GM18502 (cell line): ENCODE measurements around the gene ASTN2.
"Not testable (repeated sequence)": the region's sequence is repeated elsewhere in the genome, so short reads cannot be mapped to it uniquely, and the experiment has no call there.

Experiments
- ATAC-seq: cut with Tn5 transposase; IDR thresholded peaks from one replicate; pipeline ENCODE4 v1.9.1; 2021; ENCODE audit warnings: mild to moderate bottlenecking; ENCODE audit not compliant: unreplicated experiment, poor library complexity

ASTN2 gene

DNA sequence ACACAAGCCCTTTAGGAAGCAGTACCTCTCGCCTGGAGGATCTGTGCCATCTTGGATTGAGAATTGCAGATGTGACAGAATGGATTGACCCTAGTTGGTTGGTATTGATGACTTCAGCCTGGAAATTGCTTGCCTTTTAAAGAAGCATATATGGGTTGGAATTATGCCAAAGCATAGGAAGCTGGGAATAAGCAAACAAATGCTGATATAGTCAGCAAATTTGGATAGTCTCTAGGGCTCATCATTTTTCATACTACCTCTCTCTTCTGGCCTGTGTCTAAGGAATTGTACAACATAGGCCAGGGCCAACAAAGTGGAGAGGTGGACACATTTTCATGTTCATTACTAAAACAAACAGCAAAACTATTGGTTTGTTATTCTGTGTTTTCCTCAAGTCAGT, 714.6 kb downstream of the ASTN2 start:
- no peak for ATAC-seq

DNA sequence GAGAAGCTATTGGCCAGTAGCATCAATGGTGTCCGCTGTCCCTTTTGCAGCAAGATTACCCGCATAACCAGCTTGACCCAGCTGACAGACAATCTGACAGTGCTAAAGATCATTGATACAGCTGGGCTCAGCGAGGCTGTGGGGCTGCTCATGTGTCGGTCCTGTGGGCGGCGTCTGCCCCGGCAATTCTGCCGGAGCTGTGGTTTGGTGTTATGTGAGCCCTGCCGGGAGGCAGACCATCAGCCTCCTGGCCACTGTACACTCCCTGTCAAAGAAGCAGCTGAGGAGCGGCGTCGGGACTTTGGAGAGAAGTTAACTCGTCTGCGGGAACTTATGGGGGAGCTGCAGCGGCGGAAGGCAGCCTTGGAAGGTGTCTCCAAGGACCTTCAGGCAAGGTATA, 717.0 kb downstream of the ASTN2 start:
- ATAC-seq = no peak

DNA sequence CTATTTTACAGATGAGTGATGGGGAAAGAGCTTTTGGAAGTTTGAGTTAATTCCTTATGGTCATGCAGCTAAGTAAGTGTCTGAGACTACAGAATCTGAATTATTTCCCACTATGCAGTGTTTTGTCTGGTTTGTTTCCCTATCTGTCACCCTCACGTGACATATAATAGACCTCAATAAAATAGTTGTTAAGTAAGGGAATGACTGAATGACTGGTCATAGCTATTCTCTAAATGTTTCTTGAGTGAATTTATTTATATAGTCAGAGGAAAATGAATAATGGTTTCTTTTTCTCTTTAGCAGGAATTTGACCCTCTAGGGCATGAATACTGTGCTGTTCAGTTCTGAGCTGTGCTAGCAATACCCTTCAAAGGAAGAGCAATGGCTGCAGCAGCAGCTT, 717.5 kb downstream of the ASTN2 start:
- ATAC-seq = no peak

DNA sequence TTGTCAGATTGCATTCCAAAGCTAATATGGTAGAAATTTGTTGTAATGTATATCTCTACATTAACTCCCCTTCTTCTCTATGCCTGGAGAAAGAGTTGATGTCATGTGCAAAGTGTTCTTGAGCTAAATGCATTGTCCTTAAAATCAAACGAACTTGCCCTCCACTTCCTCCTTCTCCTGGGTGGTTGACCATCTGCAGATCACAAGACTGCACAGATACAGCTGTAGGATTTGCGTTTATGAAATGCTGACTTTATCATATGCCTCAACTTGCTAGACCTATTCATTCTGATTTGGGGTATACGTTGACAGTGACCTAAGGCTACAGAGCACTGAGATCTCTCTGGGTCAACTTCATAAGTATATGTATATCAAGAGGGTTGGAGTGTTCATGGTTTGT, 719.4 kb downstream of the ASTN2 start:
- no peak for ATAC-seq

DNA sequence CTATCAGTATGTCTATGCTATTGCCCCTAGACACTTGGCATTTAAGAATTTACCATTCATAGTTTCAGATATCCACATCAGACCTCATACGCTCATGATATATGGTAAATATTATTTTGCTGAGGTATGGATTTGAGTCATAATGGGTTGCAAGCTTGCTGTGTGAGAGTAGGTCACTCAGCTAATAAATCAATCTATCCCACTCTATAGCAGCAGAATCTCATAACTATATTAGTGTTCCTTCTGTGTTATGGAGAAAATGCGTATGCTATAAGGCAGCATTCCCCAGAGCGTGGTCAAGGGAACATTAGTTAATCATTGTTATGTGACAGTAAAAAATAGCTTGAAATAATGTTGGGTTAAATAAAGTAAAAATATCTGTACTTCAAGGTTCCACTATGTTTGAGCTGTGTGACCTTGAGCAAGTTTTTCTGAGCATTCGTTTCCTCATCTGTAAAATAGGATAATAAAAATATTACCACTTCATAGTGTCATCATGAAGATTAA, 720.0 kb downstream of the ASTN2 start:
- no peak for ATAC-seq

DNA sequence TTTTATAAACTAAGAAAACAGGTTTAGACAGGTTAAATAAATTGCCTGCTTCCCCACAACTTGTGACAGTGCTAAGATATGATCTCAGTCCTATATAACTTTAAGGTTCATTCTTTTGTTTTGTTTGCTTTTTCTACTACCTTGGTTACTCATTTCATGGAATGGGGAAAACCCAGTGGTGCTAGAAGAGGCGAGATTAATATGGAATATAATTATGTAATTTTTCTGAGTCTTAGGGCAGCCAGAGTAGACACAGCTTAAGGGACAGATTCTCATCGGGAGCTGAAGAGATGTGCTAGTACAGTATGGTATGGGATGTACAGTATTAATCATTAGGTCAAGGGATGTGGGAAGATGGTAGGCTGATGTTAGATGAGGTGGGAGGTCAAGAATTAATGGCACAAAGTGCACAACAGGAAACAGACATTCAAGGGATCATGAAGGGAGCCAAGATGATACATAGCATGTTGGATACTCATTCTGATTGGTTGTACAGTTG, 721.6 kb downstream of the ASTN2 start:
- ATAC-seq = no peak

DNA sequence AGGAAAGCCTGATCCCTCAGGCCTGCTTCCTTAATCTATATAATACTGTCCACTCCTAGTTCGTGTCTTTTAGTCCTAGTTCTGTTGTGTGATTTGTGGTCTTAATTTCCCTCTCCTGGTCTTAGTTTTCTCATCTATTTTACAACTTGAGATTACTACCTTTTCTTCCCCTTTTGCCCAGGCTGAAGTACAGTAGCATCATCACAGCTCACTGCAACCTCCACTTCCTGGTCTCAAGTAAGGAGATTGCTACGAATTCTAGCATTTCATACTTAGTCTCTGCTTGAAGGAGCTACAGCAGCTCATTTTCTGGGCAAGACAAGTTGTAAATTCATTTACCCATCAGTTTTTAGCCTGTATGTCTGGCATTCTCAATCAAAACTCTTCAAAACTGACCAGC, 722.2 kb downstream of the ASTN2 start:
- no peak for ATAC-seq

DNA sequence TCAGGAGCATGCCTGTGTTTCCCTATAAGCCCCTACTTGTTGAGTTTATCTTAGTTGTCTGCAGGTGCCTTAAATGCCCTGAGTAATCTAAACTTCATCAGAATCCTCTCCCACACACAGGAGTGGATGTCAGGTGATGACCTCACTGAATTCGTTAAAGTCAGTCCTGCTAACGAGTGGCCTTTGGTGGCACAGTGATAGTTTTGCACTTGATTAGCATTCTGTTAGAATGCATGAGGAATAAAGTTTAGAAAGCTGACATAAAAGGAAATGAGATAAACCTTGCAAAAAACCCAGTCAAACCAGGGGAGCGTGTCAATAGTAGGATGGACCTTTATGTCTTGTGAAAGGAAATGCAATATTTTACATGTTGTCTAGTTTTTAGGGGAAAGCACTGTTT, 723.2 kb downstream of the ASTN2 start:
- no peak for ATAC-seq

DNA sequence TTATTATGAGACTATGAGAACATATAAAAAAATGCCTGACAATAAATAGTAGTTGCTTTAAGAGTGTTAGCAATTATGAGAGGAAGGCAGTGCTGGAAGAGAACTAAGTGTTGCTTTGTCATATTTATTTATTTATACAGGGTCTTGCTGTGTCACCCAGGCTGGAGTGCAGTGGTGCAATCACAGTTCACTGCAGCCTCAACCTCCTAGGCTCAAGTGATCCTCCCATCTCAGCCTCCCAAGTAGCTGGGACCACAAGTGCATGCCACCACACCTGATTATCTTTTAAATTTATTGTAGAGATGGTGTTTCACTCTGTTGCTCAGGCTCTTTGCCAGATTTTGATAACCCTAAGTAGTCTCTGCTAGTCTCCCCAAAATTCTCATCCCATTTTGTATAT, 724.1 kb downstream of the ASTN2 start:
- ATAC-seq = not testable (repeated sequence)

DNA sequence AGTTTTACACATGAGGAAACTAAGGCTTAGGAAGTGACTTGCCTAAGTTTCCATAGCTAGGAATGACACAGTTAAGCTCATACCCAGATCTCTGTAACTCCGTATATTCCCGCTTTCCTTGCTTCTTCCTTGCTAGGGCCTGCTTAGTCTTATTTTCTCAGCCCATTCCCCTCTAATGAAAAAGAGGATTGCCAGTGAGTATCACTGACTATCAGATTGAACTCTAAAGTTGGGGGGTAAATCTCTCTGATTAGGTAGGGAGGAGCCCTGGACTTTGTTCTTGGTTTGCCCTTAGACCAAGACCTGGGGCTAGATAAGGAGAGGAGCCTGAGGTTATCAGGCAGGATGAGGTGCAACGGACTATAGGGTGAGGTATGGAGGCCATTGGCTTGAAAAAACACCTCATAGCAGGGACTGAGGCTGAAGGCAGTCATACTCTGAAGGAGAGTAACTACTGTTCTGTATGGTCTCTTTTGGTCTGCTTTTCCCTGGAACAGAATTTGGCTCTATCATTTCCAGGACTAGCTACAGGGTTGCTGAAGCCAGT, 725.3 kb downstream of the ASTN2 start:
- no peak for ATAC-seq

DNA sequence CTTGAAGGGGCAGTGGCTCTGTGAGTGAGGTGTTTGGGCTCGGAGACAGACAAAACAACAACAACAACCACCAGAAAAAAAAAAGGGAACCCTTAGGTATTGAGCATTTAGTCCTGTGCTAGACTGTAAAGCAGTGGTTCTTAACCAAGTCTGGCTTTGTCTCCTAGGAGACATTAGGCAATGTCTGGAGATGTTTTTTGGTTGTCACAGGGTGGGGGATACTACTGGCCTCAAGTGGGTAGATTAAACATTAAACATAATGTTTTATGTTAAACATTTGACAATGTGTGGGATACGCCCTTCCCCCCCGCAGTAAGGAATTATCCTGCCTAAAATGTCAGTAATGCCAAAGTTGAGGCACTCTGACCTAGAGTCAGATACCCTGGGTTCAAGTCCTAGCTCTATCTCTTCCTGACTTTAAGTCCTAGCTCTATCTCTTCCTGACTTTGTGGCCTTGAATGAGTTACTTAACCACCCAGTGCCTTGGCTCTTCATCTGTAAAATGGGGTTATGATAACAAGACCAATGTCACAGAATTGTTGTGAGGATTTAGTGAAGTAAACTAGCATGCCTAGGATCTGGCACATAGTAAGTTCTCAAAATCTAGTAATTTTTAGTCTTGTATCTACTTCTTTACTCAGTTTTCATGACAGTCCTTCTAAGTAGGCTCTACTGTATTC, 725.9 kb downstream of the ASTN2 start:
- no peak for ATAC-seq

DNA sequence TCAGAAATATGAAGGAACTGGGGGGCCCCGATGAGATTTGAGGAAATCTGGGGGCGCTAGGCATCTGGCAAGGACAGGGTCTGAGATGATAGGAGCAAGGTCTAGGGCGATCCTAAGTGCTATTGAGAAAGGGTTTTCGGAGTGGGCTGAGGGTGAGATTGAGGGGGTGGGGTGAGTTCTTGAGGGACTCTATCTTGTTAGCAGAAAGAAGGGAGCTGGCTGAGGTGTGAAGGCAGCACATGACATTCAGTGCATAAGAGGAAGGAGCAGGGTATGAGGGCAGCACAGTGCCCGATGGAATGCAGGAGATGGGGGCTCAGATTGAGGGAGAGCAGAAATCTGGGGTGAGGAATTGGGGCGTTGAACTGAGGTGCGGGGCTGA, 727.1 kb downstream of the ASTN2 start:
- peak; percentile 5 for ATAC-seq

DNA sequence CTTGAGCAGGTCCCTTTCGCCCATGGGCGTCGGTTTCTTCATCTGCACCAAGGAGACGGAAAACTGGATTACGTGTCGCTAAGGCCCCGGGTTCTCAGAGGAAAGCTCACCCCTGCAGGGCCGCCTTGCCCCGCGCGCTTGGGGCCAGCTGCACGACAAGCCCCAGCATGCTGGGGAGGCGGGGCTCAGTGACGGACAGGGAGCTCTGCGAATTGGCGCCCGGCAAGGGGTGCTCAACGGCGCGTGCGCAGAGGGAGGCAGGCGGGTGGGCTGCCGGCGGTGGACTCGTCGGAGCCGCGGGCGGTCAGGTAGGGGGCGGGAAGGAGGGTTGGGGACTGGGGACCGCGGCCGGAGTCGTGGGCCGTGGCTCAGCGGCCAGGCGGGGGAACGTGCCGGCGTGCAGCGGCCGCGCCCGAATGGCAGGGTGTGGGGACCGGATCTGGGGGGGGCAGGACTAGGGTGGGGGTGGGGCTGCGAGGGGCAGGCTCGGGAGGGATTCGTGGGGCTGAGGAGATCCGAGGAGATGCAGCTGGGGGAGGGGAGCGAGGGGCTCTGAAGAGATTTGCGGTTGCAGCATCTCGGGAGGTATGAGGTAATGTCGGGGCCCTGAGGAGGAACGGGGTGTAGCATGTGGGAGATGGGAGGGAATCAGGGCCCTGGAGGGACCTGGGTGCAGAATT, 727.6 kb downstream of the ASTN2 start, which contains the start of gene TRIM32:
Gene TRIM32, plus strand, starts transcription at position 232 of the 680 bp plus-strand sequence. CDS start 10,438 bp downstream, outside the sequence.
- peak; percentile 99 for ATAC-seq

DNA sequence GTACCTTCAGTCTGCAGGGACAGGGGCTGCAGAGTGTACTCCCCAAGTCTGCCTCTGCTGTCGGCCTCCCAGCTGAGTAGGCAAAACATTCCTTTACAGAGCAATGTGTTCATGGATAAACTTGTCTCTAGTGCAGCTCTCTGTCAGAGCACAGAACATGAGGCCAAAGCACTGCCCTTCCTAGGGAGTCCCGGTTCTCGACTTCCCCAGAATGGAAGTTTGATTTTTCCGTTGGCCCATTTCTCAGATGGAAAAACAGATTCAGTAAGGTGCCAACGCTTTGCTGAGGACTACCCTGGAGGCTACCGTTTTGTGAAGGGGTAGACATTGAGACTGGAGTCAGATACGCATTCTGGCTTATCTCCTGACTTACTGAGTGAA, 728.2 kb downstream of the ASTN2 start:
- peak; percentile 48 for ATAC-seq

DNA sequence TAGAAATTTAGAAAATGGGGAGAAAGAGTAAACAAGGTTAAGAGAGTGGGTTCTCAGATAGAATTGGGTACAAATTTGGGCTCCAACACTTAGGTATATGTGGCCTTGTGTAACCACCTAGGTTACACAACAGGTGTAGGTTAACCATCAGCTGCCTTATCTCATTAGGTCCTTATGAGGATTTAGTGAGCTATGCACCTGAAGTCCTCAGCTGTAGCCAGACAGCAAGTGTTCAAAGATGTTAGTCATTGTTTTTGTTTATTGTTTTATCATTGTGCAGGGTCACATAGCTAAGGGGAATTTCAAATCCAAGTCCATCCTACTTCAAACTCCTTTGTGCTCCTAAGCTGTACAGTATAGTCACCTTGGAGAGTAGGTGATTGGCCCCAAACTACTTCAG, 728.7 kb downstream of the ASTN2 start:
- no peak for ATAC-seq

DNA sequence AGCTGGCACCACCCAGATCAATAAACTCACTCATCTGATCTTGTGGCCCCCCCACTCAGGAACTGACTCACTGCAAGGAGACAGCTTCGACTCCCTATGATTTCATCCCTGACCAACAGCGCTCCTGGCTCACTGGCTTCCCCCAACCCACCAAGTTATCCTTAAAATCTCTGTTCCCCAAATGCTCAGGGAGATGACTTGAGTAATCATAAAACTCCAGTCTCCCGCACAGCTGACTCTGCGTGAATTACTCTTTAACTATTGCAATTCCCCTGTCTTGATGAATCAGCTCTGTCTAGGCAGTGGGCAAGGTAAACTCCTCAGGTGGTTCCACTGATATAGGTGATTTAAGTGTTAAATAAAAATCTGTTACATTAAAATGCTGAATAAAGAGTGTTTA, 729.7 kb downstream of the ASTN2 start:
- no peak for ATAC-seq

DNA sequence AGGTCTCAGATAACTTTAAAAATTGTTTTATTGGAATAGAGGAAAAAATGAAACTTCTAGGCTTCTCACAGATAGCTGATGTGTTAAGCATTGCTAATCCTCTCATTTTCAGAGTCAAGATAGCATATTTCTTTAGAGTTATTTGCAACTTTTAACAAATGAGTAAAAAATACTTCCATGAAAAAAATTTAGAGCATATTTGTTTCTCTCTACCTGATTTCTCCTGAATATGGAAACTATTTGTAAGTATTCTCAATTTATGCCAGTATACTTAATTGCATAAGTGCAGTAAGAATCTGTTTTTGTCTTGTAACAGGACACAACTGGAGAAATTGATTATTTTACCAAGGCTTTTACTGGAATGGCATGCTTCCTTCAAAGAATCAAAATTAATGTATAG, 731.3 kb downstream of the ASTN2 start:
- no peak for ATAC-seq

DNA sequence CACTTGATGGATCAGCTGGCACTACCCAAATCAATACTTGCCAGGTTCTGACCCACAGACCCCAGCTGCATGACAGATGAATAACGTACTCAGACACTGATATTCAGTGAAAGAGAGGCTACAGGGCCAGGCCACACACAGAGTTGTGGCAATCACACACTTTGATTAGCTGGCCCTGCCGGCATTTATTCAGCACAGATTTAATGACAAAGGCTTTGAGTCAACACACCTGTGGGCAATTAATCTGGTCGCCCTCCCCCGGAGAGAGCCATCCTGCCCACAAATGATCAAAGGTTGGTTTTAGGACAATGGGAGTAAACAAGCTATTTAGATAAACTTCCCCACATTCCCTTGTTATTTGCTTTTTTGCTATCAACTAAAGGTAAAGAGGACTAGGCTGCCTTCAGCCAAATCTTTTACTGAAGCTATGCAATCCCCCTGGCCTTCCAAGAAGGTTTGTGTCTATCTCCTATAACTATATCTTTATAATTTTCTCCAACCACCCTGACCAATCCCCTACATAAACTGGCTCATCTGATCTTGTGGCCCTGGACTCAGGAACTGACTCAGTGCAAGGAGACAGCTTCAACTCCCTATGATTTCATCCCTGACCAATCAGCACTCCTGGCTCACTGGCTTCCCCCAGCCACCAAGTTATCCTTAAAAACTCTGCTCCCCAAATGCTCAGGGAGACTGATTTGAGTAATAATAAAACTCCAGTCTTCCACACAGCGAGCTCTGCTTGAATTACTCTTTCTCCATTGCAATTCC, 740.5 kb downstream of the ASTN2 start:
- ATAC-seq = no peak

DNA sequence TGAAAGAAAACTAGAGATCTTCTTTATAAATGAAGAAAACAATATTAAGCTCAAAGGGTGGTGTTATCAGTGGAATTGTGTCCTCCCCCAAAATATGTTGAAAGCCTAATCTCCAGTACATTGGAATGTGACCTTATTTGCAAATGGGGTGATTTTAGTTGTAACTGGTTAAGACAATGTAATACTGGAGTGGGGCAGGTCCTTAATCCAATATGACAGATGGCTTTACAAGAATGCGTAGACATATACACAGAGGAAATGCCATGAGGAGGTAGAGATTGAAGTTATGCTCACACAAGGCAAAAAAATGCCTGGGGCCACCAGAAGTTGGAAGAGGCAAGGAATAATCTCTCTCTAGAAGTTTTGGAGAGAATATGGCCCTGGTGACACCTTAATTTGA, 741.5 kb downstream of the ASTN2 start:
- ATAC-seq = no peak

DNA sequence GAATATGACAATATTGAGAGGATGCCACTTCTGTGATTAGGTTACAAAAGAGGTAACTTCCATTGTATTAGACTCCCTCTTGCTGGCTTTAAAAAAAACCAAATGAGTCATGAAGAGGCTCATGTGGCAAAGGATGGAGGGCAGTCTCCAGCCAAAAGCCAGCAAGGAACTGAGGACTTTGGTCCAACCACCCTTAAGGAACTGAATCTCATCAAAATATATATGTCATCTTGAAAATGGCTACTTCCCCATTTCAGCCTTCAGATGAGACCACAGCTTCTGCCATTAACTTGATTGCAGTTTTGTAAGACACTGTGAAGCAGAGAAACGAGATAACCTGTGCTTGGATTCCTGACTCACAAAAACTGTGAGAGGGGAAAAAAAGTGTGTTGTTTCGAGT, 743.3 kb downstream of the ASTN2 start:
- ATAC-seq = no peak
